Muscle layer of colon (tissue), 2 donors: Measurements from ENCODE around the gene PDZRN4.

Experiments
- H3K27ac ChIP-seq: one replicate; pipeline ENCODE4 v1.7.0; 2013; ENCODE audit warnings: low read depth, mild to moderate bottlenecking, low read length, moderate library complexity
- H3K27me3 ChIP-seq, 2 donors: one replicate each; pipeline ENCODE4 v1.7.0; 2013; ENCODE audit warnings: low read length in 2 of 2, mild to moderate bottlenecking in 2 of 2; ENCODE audit not compliant: insufficient read depth in 2 of 2, control insufficient read depth in 1 of 2
- H3K36me3 ChIP-seq: one replicate; pipeline ENCODE4 v1.7.0; 2013; ENCODE audit warnings: mild to moderate bottlenecking, low read length; ENCODE audit not compliant: insufficient read depth
- H3K4me1 ChIP-seq: one replicate; pipeline ENCODE4 v1.7.0; 2013; ENCODE audit warnings: mild to moderate bottlenecking, low read length; ENCODE audit not compliant: insufficient read depth
- H3K4me3 ChIP-seq, 2 donors: one replicate each; pipeline ENCODE4 v1.7.0; 2013; ENCODE audit warnings: low read length in 2 of 2, low read depth in 1 of 2, mild to moderate bottlenecking in 1 of 2, moderate library complexity in 1 of 2
- H3K9ac ChIP-seq: one replicate; pipeline ENCODE4 v1.7.0; 2013; ENCODE audit warnings: low read length
- H3K9me3 ChIP-seq: one replicate; pipeline ENCODE4 v1.7.0; 2013; ENCODE audit warnings: mild to moderate bottlenecking, low read length
- donor health status: abdominal sarcoma.
- donor health status: Adenocarcinoma of cecum.

The PDZRN4 gene

DNA sequence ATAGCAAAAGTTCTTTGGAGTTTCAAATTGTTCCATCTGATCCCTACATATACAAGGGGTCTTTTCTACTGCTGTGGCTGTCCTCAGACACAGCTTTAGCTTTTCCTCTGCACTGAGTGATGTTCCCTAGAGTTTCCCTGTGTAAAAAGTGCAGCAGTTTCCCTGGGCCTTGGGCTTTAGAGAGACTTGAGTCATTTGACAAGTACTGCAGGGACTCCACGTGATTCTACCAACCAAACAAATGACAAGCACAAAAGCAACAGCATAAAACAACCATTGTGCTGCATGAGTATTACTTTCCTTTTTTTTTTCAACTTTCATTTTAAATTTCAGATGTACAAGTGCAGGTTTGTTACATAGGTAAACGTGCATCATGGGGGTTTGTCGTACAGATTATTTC is 272.8 kb downstream of the PDZRN4 start:
- Histone ChIP-seq H3K27me3 (no peaks in the 10 kb centered on the region), H3K9ac (no peak overlapping the region), H3K4me3 (no peak overlapping the region), H3K27ac (no peak overlapping the region), H3K36me3 (no peaks in the 10 kb centered on the region), H3K4me1 (peaks cover 16% of the 10 kb centered on the region), H3K9me3 (no peaks in the 10 kb centered on the region)

DNA sequence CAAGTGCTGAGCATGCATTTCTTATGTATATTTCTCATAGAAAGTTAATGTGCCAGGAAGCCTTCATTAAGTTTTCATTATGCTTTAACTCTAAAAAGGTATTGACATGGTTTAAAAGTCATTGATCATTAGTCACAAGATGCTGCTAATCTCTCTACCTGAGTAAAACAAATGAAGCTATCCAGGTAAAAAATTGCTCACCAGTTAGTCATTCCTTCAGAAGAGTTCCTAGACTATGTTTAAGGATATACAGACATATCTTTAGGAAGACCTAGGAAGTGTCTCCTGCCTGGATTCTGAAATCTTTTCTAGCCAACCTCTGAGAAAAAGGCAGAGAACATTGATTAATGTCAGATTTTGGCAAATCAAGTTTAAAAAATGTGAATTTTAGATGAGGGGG is 274.2 kb downstream of the PDZRN4 start:
- no peaks in the 10 kb centered on the region for H3K9me3 ChIP-seq
- H3K9ac ChIP-seq = no peak overlapping the region
- no peak overlapping the region for H3K27ac ChIP-seq
- no peak overlapping the region for H3K4me3 ChIP-seq
- no peaks in the 10 kb centered on the region for H3K36me3 ChIP-seq
- no peaks in the 10 kb centered on the region for H3K27me3 ChIP-seq
- H3K4me1 ChIP-seq = peaks cover 16% of the 10 kb centered on the region

DNA sequence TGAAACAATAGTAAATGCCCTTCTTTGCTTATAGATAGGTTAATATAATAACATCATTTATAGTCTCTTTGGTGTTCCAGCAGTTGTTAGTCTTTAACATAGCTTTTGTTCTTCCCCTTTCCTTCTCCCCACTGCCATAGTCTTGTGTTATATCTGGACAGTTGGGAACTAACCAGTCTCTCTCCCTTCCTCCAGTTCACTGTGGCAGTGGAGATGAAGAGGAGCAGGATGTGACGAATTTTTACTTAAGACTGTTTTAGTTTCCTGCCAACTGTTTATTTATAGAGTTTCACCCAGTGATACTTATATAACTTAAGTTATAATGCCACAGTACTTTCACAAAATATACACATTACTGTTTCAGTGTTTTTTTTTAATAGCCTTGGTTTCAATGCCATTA is 277.4 kb downstream of the PDZRN4 start:
- Histone ChIP-seq H3K36me3 (no peaks in the 10 kb centered on the region), H3K9ac (no peak overlapping the region), H3K4me3 (no peak overlapping the region), H3K27ac (no peak overlapping the region), H3K4me1 (peaks cover 8% of the 10 kb centered on the region), H3K27me3 (no peaks in the 10 kb centered on the region), H3K9me3 (no peaks in the 10 kb centered on the region)

DNA sequence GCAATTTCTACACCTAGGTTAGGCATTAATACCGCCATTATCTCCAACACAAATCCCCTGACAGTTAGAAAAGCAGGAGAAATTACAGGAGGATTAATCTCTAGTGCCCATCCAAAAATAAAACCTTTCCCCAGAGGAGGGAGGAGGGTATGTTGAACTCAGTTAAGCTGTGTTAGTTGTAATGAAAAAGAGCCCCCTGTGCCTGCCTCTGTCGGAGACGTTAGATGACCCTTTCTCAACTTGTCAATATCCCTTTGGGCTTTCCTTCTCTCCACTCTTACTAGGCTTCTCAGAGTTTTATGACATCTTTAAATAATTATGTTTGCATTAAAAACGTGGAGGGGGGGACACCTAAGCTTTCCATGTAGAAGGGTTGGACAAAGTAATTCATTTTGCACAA is 278.2 kb downstream of the PDZRN4 start:
- Histone ChIP-seq H3K9me3 (no peaks in the 10 kb centered on the region), H3K36me3 (no peaks in the 10 kb centered on the region), H3K9ac (no peak overlapping the region), H3K4me1 (peaks cover 8% of the 10 kb centered on the region), H3K27ac (no peak overlapping the region), H3K4me3 (no peak overlapping the region), H3K27me3 (no peaks in the 10 kb centered on the region)

DNA sequence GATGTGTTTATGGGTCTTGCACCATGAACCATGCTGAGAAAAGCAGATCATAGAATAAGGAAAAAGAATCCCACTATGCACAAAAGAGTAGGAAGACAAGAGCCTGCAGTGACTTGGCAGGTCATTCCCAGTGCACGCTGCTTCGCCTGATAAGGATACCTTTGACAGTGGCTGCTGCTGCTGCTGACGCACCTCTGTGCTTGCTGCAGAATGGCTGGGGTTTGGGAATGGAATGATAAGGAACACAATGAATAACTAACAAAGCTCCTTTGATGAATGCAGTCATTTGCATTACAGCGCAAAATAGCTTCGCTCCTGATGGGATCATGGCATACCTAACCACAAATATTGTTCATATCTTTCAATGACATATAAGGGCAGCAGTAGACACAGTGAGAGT is 278.7 kb downstream of the PDZRN4 start:
- Histone ChIP-seq H3K4me3 (no peak overlapping the region), H3K9me3 (no peaks in the 10 kb centered on the region), H3K27ac (no peak overlapping the region), H3K9ac (no peak overlapping the region), H3K4me1 (peaks cover 8% of the 10 kb centered on the region), H3K36me3 (no peaks in the 10 kb centered on the region), H3K27me3 (no peaks in the 10 kb centered on the region)

DNA sequence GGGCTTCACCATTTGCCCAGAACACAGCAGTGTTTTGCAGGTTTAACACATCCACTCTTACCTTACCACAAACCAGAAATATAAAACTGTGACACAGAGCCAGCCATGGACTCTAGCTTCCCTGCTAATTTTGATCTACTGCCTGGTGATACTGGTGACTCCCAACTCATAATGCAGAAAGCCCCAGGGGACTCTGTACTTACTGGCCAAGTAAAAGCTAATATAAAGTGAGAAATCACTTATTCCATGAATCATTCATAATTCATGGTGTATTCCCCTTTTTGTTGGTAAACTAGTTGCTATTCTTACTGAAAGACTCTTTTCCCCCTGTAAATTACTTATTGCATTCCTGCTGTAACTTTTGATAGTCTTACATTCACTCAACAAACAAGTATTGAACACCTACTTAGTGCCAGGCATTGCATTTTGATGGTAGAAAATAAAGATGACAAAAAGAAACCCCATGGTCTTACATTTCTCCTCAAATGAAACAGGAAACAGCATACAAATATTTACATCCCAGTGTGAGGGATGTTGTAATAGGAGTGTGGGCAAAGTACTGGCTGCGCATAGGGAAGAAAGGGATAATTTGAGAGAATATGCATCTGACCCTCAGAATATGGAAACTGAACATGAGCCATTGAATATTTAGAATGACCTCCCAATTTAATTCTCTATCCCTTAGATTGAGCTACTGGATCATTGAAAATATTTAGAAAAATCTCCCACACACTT is 279.6 kb downstream of the PDZRN4 start:
- Histone ChIP-seq H3K9ac (no peak overlapping the region), H3K27ac (no peak overlapping the region)

DNA sequence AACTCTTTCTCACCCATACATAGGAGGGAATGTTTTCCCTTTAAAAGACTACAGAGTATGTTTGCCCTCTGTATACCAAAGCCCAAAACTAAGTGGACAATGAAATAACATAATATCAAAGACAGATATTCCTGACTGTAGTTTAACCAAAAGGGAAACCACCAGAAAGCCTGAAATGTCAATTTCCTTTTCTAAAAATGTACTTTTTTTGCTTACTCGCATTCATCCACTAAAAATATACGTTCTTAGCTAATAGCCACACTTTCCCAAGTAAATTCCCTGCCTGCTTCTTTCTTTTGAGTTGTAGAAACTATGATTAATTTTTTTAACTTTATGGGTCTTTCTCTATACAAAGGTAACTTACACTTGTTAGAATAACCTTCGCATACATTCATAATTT is 280.2 kb downstream of the PDZRN4 start:
- Histone ChIP-seq H3K9ac (no peak overlapping the region), H3K4me3 (no peak overlapping the region), H3K36me3 (no peaks in the 10 kb centered on the region), H3K27me3 (no peaks in the 10 kb centered on the region), H3K27ac (no peak overlapping the region), H3K9me3 (no peaks in the 10 kb centered on the region), H3K4me1 (peaks cover 8% of the 10 kb centered on the region)

More for the DNA sequence above, 279.6 kb downstream of the PDZRN4 start:
- H3K27me3 ChIP-seq = no peaks in the 10 kb centered on the region
- peaks cover 8% of the 10 kb centered on the region for H3K4me1 ChIP-seq
- no peaks in the 10 kb centered on the region for H3K36me3 ChIP-seq
- no peak overlapping the region for H3K4me3 ChIP-seq
- H3K9me3 ChIP-seq = no peaks in the 10 kb centered on the region

DNA sequence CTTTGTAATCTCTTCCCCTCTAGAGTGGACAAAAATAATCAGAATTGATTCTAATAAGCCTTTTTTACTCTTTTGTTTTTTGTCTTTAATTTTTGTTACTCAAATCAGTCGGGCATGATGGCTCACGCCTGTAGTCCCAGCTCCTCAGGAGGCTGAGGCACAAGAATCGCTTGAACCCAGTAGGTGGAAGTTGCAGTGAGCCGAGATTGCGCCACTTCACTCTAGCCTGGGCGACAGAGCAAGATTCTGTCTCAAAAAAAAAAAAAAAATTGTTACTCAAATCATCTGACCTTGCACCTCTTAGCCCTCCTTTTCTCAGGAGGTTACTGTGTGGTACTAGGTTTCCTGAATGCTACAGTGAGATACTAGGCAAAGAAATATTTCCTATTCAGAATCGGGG is 280.6 kb downstream of the PDZRN4 start:
- no peak overlapping the region for H3K4me3 ChIP-seq
- peaks cover 8% of the 10 kb centered on the region for H3K4me1 ChIP-seq
- H3K36me3 ChIP-seq = no peaks in the 10 kb centered on the region
- no peaks in the 10 kb centered on the region for H3K27me3 ChIP-seq
- no peak overlapping the region for H3K27ac ChIP-seq
- H3K9ac ChIP-seq = no peak overlapping the region
- no peaks in the 10 kb centered on the region for H3K9me3 ChIP-seq

DNA sequence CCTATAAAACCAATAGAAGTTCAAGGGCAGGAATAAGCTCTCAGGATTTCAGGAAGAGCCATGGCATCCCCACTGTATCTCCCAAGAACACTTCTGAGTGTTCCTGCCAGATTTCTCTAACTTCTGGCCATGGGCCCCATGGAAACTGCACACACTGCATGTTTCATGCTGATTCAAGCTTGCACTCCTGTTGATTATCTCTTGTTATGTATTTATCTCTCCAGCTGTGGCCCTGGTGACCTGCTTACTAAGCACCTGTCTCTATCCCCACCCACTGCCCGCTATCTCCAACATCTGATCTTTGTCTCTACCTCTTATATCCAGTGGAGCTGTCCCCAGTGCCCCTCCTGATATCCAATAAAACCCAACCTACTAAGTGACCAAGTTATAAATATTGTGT is 285.3 kb downstream of the PDZRN4 start:
- H3K4me3 ChIP-seq = no peak overlapping the region
- no peaks in the 10 kb centered on the region for H3K27me3 ChIP-seq
- no peaks in the 10 kb centered on the region for H3K36me3 ChIP-seq

DNA sequence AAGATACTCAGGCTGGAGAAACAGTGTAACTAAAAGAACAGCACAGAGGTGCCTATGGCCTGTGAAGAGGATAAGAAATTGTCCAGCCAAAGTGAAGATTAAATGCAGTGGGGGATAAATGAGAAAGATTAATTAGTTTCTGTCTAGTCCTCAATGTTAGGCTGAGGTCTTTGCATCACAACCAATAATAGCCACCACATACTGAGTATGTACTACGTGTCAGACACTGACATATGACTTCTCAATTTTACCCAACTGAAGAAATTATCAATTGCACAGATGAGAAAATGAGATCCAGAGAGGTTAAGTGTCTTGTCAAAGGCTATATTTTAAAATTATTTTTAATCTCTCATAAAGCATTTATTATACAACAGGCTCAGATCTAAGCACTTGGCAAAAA is 285.9 kb downstream of the PDZRN4 start:
- Histone ChIP-seq H3K9me3 (no peaks in the 10 kb centered on the region), H3K36me3 (no peaks in the 10 kb centered on the region), H3K4me1 (peaks cover 7% of the 10 kb centered on the region), H3K27ac (no peak overlapping the region), H3K4me3 (no peak overlapping the region), H3K27me3 (no peaks in the 10 kb centered on the region), H3K9ac (no peak overlapping the region)

More for the DNA sequence above, 285.3 kb downstream of the PDZRN4 start:
- peaks cover 7% of the 10 kb centered on the region for H3K4me1 ChIP-seq
- H3K27ac ChIP-seq = no peak overlapping the region
- H3K9me3 ChIP-seq = no peaks in the 10 kb centered on the region
- no peak overlapping the region for H3K9ac ChIP-seq

DNA sequence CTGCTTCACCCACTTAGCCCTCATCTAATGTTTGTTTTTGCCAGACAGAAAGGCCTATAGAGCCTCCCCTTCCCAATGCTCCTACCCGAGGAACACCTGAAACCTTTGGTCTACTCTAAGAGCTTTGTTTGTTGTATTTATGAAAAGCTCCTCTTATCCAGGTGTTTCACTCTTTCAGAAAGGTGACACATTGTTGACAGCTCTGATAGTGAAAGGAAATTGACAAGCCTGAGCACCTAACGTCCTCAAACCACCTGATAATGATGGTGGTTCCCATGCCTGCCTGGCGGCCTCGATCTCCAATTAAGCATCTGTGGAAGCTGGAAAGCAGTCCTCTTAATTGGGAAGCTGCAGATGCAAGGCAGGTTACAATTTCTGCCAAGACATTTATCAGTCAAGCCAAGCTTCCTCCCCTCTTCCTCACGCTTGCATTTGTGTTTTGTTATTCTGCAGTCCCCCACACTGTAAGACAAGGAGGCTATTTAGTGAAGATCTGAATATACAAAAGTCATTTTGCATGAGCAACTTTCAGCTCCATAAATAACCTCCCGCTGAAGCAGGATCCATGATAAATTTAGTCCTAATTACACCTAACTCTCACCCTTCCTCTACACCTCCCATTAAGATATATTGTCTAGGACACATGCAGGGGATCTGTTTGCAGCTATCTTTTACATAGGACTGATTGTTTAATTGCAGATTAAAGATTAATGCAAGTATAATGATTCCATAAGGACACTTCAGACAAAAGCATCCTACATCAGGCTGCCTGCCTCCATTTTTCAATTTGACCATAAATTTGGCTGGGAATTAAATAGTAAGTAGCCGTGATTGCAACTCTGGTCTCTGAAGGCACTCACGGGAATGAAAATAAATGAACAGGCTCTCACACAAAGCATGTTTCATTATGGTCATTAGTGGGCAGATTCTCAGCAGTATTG is 288.6 kb downstream of the PDZRN4 start:
- Histone ChIP-seq H3K4me3 (no peak overlapping the region), H3K9me3 (no peaks in the 10 kb centered on the region)

More for the DNA sequence above, 288.6 kb downstream of the PDZRN4 start:
- H3K27ac ChIP-seq = no peak overlapping the region
- no peaks in the 10 kb centered on the region for H3K27me3 ChIP-seq
- peaks cover 7% of the 10 kb centered on the region for H3K4me1 ChIP-seq
- no peaks in the 10 kb centered on the region for H3K36me3 ChIP-seq
- H3K9ac ChIP-seq = no peak overlapping the region
